OCI-LY3 (cell line): ENCODE results near the gene PDCD11.

Experiments
- H2AFZ ChIP-seq: fragments of 200-600, 300-600 bp; shearing (Covaris generic); 2 replicates; pipeline ENCODE4 v1.6.0; 2014; ENCODE audit warnings: antibody characterized with exemption, low read depth, low read length
- H3K27ac ChIP-seq: fragments of 200-600, 300-600 bp; sonication (generic); 2 replicates; pipeline ENCODE4 v1.5.1; 2014; ENCODE audit warnings: mild to moderate bottlenecking, low read length, moderate library complexity, mixed read lengths
- H3K27me3 ChIP-seq: fragments of 200-600, 300-600 bp; sonication (generic); 2 replicates; pipeline ENCODE4 v1.6.1; 2014; ENCODE audit warnings: low read depth, low read length, mixed read lengths
- H3K36me3 ChIP-seq: fragments of 200-600, 300-600 bp; sonication (generic); replicated peaks from 2 replicates; pipeline ENCODE3; 2014; ENCODE audit warnings: low read depth, low read length, mixed read lengths
- H3K4me1 ChIP-seq: fragments of 300-600, 200-600 bp; sonication (generic); 2 replicates; pipeline ENCODE4 v1.6.1; 2014; ENCODE audit warnings: low read length, mixed read lengths
- H3K4me2 ChIP-seq: fragments of 200-600, 300-600 bp; sonication (generic); 2 replicates; pipeline ENCODE4 v1.6.1; 2014; ENCODE audit warnings: low read length, mixed read lengths
- H3K4me3 ChIP-seq: fragments of 300-600, 200-600 bp; sonication (generic); 2 replicates; pipeline ENCODE4 v1.5.1; 2014; ENCODE audit warnings: antibody characterized with exemption, mild to moderate bottlenecking, low read length, moderate library complexity
- H3K79me2 ChIP-seq: fragments of 300-600, 200-600 bp; shearing (Covaris generic); 2 replicates; pipeline ENCODE4 v1.6.1; 2014; ENCODE audit warnings: mild to moderate bottlenecking, low read length, mixed read lengths
- H3K9ac ChIP-seq: fragments of 300-600, 200-600 bp; shearing (Covaris generic); 2 replicates; pipeline ENCODE4 v1.6.0; 2014; ENCODE audit warnings: mild to moderate bottlenecking, low read length, moderate library complexity
- H3K9me3 ChIP-seq: fragments of 200-600, 300-600 bp; shearing (Covaris generic); 2 replicates; pipeline ENCODE4 v1.6.1; 2014; ENCODE audit warnings: low read length, mixed read lengths; ENCODE audit not compliant: insufficient read depth
- H4K20me1 ChIP-seq: fragments of 200-600, 300-600 bp; sonication (generic); 2 replicates; pipeline ENCODE4 v1.6.1; 2016; ENCODE audit warnings: low read length, mixed read lengths; ENCODE audit not compliant: insufficient read depth
- EZH2phosphoT487 ChIP-seq: fragments of 200-600 bp; shearing (Covaris generic); IDR thresholded peaks from 2 replicates; pipeline ENCODE4 v1.6.1; 2018; ENCODE audit warnings: antibody characterized with exemption, mixed run types, low read depth
- TF ChIP-seq, protein P1 (sequence below): fragments of 200-600, 300-600 bp; sonication (generic); IDR thresholded peaks from 2 replicates; pipeline ENCODE4 v1.5.1; 2014; ENCODE audit warnings: antibody characterized with exemption, low read length, low read depth

Gene PDCD11

DNA sequence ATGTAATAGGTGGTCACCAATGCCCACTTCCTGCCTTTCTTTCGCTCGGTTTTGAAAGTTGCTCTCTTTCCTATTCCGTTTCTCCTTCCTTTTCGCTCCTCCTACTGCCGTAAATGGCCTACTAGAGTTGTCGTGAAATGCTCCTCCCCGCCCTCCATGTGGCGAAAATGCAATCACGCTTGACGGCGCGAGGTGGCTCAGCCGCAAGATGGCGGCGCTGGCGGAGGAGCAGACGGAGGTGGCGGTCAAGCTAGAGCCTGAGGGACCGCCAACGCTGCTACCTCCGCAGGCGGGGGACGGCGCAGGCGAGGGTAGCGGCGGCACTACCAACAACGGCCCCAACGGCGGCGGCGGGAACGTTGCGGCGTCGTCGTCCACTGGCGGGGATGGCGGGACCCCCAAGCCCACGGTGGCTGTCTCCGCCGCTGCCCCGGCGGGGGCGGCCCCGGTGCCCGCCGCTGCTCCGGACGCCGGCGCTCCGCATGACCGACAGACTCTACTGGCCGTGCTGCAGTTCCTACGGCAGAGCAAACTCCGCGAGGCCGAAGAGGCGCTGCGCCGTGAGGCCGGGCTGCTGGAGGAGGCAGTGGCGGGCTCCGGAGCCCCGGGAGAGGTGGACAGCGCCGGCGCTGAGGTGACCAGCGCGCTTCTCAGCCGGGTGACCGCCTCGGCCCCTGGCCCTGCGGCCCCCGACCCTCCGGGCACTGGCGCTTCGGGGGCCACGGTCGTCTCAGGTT is 28.5 kb upstream of the PDCD11 start, which contains the start of gene TAF5:
TAF5 (plus strand) TSS at position 195 of the 737 bp plus-strand sequence; CDS start at position 209, 14 bp downstream.
- Histone ChIP-seq H3K4me2 (peak within 1 kb of the TSS; percentile 76), H2AFZ (peak within 1 kb of the TSS; percentile 79), H4K20me1 (no peaks in the 10 kb centered on the region), H3K36me3 (no peaks in the 10 kb centered on the region), H3K27ac (peak within 1 kb of the TSS; percentile 67), H3K4me1 (peaks cover 2% of the 10 kb centered on the region), H3K27me3 (no peaks in the 10 kb centered on the region), H3K9ac (peak within 1 kb of the TSS; percentile 79), H3K9me3 (no peaks in the 10 kb centered on the region), H3K4me3 (peak within 1 kb of the TSS; percentile 86), H3K79me2 (peaks cover 32% of the 10 kb centered on the region)
- TF ChIP-seq EZH2phosphoT487: no peak
- TF ChIP-seq, protein P1, sequence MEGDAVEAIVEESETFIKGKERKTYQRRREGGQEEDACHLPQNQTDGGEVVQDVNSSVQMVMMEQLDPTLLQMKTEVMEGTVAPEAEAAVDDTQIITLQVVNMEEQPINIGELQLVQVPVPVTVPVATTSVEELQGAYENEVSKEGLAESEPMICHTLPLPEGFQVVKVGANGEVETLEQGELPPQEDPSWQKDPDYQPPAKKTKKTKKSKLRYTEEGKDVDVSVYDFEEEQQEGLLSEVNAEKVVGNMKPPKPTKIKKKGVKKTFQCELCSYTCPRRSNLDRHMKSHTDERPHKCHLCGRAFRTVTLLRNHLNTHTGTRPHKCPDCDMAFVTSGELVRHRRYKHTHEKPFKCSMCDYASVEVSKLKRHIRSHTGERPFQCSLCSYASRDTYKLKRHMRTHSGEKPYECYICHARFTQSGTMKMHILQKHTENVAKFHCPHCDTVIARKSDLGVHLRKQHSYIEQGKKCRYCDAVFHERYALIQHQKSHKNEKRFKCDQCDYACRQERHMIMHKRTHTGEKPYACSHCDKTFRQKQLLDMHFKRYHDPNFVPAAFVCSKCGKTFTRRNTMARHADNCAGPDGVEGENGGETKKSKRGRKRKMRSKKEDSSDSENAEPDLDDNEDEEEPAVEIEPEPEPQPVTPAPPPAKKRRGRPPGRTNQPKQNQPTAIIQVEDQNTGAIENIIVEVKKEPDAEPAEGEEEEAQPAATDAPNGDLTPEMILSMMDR: no peak

DNA sequence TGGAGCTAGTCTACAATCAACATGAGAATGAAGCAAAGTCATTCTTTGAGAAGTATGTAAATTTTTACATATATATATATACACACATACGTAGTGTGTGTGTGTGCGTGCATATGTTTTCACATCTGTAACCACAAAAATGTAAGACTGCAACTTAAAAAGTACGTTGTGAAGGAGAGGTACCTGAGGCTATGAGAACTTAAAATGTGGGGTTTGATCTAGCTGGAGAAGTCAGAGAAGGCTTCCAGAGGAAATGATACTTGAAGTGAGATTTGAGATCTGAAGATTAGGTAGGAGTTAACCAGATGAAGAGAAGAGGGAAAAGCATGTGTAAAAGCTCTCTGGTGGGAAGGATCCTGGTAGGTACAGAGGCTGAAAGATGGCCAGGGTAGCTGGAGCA is 22.9 kb upstream of the PDCD11 start:
- Histone ChIP-seq H4K20me1 (no peaks in the 10 kb centered on the region), H3K27ac (no peak overlapping the region), H3K4me3 (no peak overlapping the region), H3K9me3 (no peaks in the 10 kb centered on the region), H3K9ac (no peak overlapping the region), H2AFZ (no peak overlapping the region), H3K36me3 (peaks cover 10% of the 10 kb centered on the region), H3K4me1 (peaks cover 7% of the 10 kb centered on the region), H3K4me2 (no peak overlapping the region), H3K79me2 (peaks cover 28% of the 10 kb centered on the region), H3K27me3 (no peaks in the 10 kb centered on the region)
- no peak for TF ChIP-seq EZH2phosphoT487
- TF ChIP-seq, protein P1: no peak

DNA sequence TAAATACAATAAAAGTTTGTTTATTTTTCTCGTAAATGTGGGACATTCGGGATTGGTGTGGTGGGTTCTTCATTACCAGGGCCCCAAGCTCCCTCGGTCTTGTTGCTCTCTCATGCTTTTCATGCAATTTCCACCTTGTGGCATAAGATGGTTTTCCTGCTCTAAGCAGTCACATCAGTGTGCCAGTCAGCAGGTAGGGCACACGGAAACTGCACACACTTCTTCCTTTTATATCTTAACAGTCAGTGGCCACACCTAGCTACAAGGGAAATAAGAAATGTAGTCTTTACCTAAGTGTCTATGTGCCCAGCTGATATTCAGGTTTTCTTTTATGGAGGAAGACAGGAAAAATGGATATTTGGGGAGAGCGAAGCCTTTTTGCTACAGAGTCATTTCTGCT is 22.2 kb upstream of the PDCD11 start:
- Histone ChIP-seq H4K20me1 (no peaks in the 10 kb centered on the region), H3K9ac (no peak overlapping the region), H3K79me2 (peaks cover 21% of the 10 kb centered on the region), H3K4me1 (peaks cover 7% of the 10 kb centered on the region), H3K4me3 (no peak overlapping the region), H3K27me3 (no peaks in the 10 kb centered on the region), H3K9me3 (no peaks in the 10 kb centered on the region), H3K4me2 (no peak overlapping the region), H3K36me3 (peaks cover 10% of the 10 kb centered on the region), H2AFZ (no peak overlapping the region), H3K27ac (no peak overlapping the region)
- TF ChIP-seq, protein P1: no peak
- no peak for TF ChIP-seq EZH2phosphoT487

DNA sequence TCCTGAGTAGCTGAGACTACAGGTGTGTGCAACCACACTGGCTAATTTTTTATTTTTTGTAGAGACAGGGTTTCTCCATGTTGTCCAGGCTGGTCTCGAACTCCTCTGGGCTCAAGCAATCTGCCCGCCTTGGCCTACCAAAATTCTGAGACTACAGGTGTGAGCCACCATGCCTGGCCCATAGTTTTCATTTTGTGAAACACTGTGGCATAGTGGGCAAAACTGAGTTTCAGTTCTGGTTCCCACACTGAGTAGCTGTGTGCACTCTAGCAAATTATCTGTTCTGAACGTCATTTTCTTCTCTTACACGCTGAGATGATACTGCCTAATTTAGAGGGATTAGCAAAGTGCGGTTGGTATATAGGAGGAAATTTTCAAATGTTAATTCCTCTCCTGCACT is 13.7 kb upstream of the PDCD11 start:
- Histone ChIP-seq H3K27ac (peak overlapping the region; percentile 6; the same call in 1 of the 2 replicates), H2AFZ (no peak overlapping the region), H3K9me3 (no peaks in the 10 kb centered on the region), H3K79me2 (no peaks in the 10 kb centered on the region), H3K36me3 (peaks cover 11% of the 10 kb centered on the region), H3K4me3 (no peak overlapping the region), H3K4me2 (no peak overlapping the region), H4K20me1 (no peaks in the 10 kb centered on the region), H3K9ac (no peak overlapping the region), H3K27me3 (no peaks in the 10 kb centered on the region), H3K4me1 (peaks cover 6% of the 10 kb centered on the region)
- TF ChIP-seq, protein P1: no peak
- no peak for TF ChIP-seq EZH2phosphoT487
